Stimulated activated memory B cell treated with anti-CD40 and anti-IgM and Interleukin-4, amounts not matched to agents 10 μg/mL and 1 μg/mL and 100 μg/mL, for 72 hours (primary cell): ENCODE measurements around the gene MLPH.

ENCODE experiments used
- ATAC-seq: fragments of 150-1000 bp; cut with Tn5 transposase; 2 replicates; pipeline ENCODE4 v1.10.0; 2021
- H3K27ac Mint-ChIP-seq: one replicate; pipeline ENCODE4 v1.8.0; 2022; ENCODE audit warnings: mild to moderate bottlenecking, mixed read lengths
- H3K27me3 Mint-ChIP-seq: one replicate; pipeline ENCODE4 v1.8.0; 2022; ENCODE audit warnings: mixed read lengths
- H3K36me3 Mint-ChIP-seq: one replicate; pipeline ENCODE4 v1.8.0; 2022; ENCODE audit warnings: mixed read lengths
- H3K4me1 Mint-ChIP-seq: one replicate; pipeline ENCODE4 v1.8.0; 2022; ENCODE audit warnings: mixed read lengths
- H3K4me3 Mint-ChIP-seq: one replicate; pipeline ENCODE4 v1.8.0; 2022; ENCODE audit warnings: mild to moderate bottlenecking, moderate library complexity, mixed read lengths
- H3K9me3 Mint-ChIP-seq: one replicate; pipeline ENCODE4 v1.8.0; 2022; ENCODE audit warnings: mixed read lengths

Gene MLPH

GRCh38 chr2:237546040-237546875 is 59.2 kb downstream of the MLPH start:
- no peak for ATAC-seq
- H3K4me1 Mint-ChIP-seq = no peaks in the 10 kb centered on the region
- H3K27me3 Mint-ChIP-seq = peaks cover 35% of the 10 kb centered on the region
- no peaks in the 10 kb centered on the region for H3K36me3 Mint-ChIP-seq
- H3K4me3 Mint-ChIP-seq = no peak overlapping the region
- H3K9me3 Mint-ChIP-seq = no peaks in the 10 kb centered on the region
- H3K27ac Mint-ChIP-seq = no peak overlapping the region

DNA sequence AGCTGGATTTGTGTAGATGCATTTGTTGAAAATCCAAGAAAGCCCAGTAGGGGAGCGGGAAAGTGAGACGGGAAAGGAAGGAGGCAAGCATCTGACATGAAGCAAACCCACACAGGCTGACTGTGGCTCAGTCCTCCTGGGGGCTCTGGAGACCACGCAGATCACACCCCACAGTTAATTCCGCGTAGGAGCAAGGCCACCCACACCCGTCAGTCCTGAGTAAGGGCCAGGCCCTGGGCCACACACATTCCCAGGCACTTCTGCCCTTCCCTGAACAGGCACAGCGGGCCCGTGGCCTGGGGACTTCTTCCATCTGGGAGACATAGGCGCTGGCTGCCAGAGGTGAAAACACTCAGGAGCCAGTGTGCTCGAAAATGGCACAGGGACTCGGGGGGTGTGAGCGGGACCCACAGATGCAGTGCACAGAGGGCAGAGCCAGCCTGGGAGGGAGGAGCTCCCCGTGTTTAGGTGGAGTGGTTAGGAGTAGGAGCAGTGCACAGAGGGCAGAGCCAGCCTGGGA is 59.9 kb downstream of the MLPH start:
- no peak overlapping the region for H3K4me3 Mint-ChIP-seq
- peaks cover 28% of the 10 kb centered on the region for H3K27me3 Mint-ChIP-seq
- no peak for ATAC-seq
- H3K27ac Mint-ChIP-seq = no peak overlapping the region
- H3K9me3 Mint-ChIP-seq = no peaks in the 10 kb centered on the region
- H3K4me1 Mint-ChIP-seq = no peaks in the 10 kb centered on the region
- no peaks in the 10 kb centered on the region for H3K36me3 Mint-ChIP-seq

DNA sequence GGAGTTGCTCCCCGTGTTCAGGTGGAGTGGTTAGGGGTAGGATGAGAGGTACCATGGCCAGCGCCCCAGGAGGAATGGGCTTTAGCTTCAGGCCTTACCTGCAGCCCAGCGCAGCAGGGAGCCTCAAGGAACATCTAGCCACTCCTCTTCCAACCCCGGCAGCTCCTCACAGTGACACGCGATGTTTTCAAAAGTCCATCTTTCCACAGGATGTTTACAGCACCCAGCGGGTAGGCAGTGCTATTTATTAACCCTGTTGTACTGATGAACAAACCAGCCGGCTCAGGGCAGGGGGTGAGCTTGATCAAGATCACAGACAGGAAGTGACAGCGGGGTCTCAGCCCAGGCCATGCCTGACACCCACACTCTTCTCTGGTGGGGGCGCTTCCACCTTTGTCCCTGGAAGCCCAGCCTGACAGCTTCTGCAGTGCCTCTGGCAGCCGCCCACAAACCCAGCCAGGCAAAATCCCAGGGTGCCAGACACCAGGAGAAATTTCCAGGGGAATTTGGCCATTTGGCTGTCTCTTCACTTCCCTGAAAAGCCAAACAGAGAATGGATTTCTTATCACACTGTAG is 60.9 kb downstream of the MLPH start:
- Mint-ChIP-seq H3K36me3 (no peaks in the 10 kb centered on the region), H3K27ac (no peak overlapping the region), H3K4me1 (no peaks in the 10 kb centered on the region), H3K27me3 (peaks cover 22% of the 10 kb centered on the region), H3K9me3 (no peaks in the 10 kb centered on the region), H3K4me3 (no peak overlapping the region)
- no peak for ATAC-seq

- H3K4me1 Mint-ChIP-seq = no peaks in the 10 kb centered on the region
- H3K4me3 Mint-ChIP-seq = no peak overlapping the region
- no peak overlapping the region for H3K27ac Mint-ChIP-seq
- peaks cover 2% of the 10 kb centered on the region for H3K9me3 Mint-ChIP-seq
- H3K36me3 Mint-ChIP-seq = no peaks in the 10 kb centered on the region
- no peak for ATAC-seq
- H3K27me3 Mint-ChIP-seq = peaks cover 22% of the 10 kb centered on the region
These were observed 62.2 kb downstream of the MLPH start for GRCh38 chr2:237549216-237549615.

DNA sequence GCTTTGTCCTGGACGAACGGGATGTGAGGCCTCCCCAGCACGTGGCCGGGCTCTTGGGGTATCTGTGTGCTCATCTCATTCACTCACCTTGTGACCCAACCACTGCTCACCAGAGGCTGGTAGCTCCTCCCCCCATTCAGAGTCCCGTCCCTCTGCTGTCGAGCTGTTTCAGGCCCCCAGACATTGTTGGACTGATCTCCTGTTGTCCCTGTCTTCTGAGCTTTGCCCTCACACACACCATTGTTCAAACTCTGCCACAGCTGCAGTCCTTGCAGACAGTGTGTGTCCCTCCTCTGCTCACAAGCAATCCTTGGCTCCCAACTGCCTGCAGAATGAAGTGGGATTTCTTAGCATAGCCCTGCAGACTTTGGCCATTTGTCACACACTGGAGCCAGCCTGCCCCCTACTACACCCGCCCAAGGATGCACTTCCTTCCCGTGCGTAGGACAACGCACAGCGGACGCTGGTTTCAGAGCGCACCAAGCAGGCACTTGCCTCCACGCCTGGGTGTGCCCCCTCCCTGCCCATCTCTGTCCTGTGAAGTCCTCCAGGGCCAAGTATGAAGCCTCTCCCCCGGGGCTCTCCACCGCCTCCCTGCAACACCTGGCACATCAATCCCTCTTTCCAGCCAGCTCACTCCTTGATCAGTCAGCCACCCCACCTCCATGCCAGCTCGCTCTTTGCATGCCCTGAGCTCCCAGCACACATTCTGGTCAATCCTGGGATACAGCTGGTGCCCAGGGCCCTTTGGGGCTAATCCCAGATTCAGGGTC is 62.8 kb downstream of the MLPH start:
- no peaks in the 10 kb centered on the region for H3K36me3 Mint-ChIP-seq

DNA sequence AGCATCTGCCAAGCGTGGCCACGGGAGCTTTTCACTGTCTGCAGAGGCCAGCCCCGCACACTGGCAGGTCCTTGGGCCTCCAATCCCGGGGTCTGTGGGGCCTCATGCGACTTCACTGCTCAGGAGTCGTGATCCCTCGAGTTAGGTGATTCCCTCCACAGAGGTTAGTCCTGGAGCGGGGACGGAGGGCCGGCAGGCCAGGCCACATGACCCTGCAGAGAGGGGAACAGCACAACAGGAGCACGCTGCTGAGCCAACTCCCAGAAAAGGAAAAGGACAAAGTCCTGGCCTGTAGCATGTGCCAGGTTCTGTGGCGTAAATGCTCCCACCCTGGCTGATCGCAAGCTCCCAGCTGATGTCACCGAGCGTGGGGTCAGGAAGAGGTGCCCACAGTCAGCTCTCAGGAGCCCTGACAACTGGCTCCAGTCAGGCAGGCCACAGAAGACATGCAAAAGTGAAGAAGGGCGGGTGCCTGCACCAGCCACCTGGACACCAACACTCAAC is 64.1 kb downstream of the MLPH start:
- H3K4me1 Mint-ChIP-seq = no peaks in the 10 kb centered on the region
- no peak overlapping the region for H3K4me3 Mint-ChIP-seq
- ATAC-seq = no peak
- H3K27ac Mint-ChIP-seq = no peak overlapping the region
- H3K27me3 Mint-ChIP-seq = peaks cover 21% of the 10 kb centered on the region
- H3K36me3 Mint-ChIP-seq = no peaks in the 10 kb centered on the region
- peaks cover 5% of the 10 kb centered on the region for H3K9me3 Mint-ChIP-seq

More for the DNA sequence above, 62.8 kb downstream of the MLPH start:
- Mint-ChIP-seq H3K27me3 (peaks cover 22% of the 10 kb centered on the region), H3K9me3 (peaks cover 2% of the 10 kb centered on the region), H3K27ac (no peak overlapping the region), H3K4me1 (no peaks in the 10 kb centered on the region), H3K4me3 (no peak overlapping the region)
- ATAC-seq = no peak

GRCh38 chr2:237552908-237553307 is 65.9 kb downstream of the MLPH start:
- Mint-ChIP-seq H3K27me3 (peaks cover 20% of the 10 kb centered on the region), H3K4me1 (peaks cover 10% of the 10 kb centered on the region), H3K9me3 (peaks cover 9% of the 10 kb centered on the region), H3K36me3 (peaks cover 6% of the 10 kb centered on the region), H3K4me3 (no peak overlapping the region), H3K27ac (no peak overlapping the region)
- no peak for ATAC-seq

- peaks cover 25% of the 10 kb centered on the region for H3K27me3 Mint-ChIP-seq
- no peak for ATAC-seq
- H3K4me1 Mint-ChIP-seq = peaks cover 10% of the 10 kb centered on the region
- H3K27ac Mint-ChIP-seq = no peak overlapping the region
- peaks cover 9% of the 10 kb centered on the region for H3K9me3 Mint-ChIP-seq
- H3K36me3 Mint-ChIP-seq = peaks cover 6% of the 10 kb centered on the region
- no peak overlapping the region for H3K4me3 Mint-ChIP-seq
These were observed 66.9 kb downstream of the MLPH start for GRCh38 chr2:237553948-237554347.

DNA sequence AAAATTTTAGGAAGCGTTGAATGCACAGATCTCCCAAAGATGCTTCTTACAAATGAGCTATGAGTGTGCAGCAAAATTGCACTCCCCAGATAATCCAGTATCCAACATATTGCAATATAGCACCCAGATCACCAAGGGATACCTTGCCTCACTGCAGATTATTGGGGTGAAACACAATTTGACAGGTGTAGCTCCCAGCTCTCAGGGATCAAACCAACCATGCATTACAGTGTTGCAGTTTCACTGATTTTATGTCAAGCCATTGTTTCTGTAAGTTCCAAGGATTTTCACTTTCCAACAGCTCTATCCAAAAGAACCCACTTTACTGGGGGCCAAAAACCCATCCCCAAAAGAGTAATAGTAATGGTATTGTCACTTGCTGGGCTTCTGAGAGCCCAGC is 68.5 kb downstream of the MLPH start:
- Mint-ChIP-seq H3K4me3 (no peak overlapping the region), H3K36me3 (peaks cover 6% of the 10 kb centered on the region), H3K4me1 (peaks cover 10% of the 10 kb centered on the region), H3K27me3 (peaks cover 29% of the 10 kb centered on the region), H3K9me3 (peaks cover 9% of the 10 kb centered on the region), H3K27ac (no peak overlapping the region)
- no peak for ATAC-seq

DNA sequence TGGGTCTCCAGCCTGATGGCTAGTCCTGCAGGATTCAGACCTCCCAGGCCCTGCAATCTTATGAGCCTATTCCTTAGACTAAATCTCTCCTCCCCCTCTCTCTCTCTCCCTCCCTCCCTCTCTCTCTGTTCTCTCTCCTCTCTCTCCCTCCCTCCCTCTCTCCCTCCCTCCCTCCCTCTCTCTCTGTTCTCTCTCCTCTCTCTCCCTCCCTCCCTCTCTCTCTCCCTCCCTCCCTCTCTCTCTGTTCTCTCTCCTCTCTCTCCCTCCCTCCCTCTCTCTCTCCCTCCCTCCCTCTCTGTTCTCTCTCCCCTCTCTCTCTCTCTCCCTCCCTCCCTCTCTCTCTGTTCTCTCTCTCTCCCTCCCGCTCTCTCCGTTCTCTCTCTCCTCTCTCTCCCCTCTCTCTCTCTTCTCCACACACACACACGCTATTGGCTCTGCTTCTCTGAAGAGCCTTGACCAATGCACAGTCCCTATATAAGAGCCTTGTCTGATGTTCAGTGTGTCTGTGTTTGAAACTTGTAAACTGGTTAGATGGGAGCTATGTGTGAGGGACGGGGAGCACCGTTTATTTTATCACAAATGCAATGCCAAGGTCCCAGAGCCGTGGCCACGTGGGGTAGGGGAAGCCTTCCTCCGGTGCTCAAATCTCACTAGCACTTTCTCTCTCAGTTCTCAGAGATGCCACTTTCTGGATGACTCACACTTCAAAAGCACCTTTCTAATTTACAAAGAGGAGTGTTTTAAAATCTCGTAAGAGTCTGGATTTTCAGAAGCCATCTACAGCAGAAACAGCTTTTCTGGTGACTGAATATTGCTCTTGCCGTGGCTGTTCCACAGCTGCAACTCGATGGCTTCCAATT is 70.0 kb downstream of the MLPH start:
- peaks cover 28% of the 10 kb centered on the region for H3K27me3 Mint-ChIP-seq
- no peak overlapping the region for H3K4me3 Mint-ChIP-seq
- H3K4me1 Mint-ChIP-seq = peaks cover 10% of the 10 kb centered on the region
- H3K27ac Mint-ChIP-seq = no peak overlapping the region
- peaks cover 9% of the 10 kb centered on the region for H3K9me3 Mint-ChIP-seq
- peak; percentile 81 for ATAC-seq
- H3K36me3 Mint-ChIP-seq = peaks cover 6% of the 10 kb centered on the region

DNA sequence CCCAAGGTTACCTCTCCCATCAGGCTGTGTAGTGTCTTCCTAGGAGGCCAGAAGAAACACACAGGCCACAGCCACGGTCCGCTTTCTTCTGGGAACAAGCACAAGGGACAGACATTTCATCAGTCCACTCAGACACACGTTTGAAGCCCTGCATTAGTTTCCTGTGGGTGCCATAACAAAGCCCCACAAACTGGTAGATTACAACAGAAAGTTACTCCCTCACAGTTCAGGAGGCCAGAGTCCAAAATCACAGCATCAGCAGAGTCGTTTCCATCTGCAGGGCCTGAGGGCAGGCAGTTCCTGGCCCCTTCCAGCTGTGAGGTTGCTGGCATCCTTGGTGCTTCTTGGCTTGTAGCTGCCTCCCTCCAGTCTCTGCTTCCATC is 70.6 kb downstream of the MLPH start:
- Mint-ChIP-seq H3K4me3 (no peak overlapping the region), H3K36me3 (peaks cover 6% of the 10 kb centered on the region), H3K9me3 (peaks cover 9% of the 10 kb centered on the region), H3K27me3 (peaks cover 28% of the 10 kb centered on the region), H3K27ac (no peak overlapping the region), H3K4me1 (peaks cover 10% of the 10 kb centered on the region)
- no peak for ATAC-seq

DNA sequence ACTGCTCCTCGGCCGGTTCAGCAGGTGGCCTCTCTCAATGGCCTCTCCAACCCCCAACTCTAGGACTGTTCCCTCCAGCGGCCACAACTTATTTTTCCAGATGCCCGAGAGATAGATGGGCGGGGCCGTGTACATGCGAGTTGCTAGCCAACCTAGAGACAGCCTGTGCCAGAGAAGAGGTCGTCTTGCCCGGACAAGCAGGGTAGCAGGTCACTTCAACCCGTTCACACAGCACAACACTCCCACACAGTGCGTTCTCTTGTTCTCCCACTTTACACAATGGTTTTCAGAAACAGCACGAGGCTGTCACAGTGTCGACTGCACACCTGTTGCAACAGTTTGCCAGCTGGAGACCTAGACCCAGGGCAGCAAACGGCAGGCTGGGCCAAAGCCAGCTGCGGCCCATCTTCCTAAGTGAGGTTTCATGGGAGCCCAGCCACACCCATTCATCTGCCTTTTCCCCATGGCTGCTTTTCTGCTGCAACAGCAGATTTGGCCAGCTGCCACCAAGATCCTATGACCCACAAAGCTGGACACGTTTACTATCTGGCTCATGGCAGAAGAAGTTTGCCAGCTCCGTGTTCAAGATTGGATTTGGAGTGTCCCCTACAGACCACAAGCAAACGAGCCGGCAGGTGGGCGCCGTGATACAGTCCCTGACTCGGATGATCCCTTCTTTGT is 72.0 kb downstream of the MLPH start:
- Mint-ChIP-seq H3K4me3 (no peak overlapping the region), H3K27ac (no peak overlapping the region), H3K36me3 (peaks cover 6% of the 10 kb centered on the region), H3K27me3 (peaks cover 28% of the 10 kb centered on the region), H3K9me3 (peaks cover 8% of the 10 kb centered on the region), H3K4me1 (peaks cover 10% of the 10 kb centered on the region)
- no peak for ATAC-seq

GRCh38 chr2:237561221-237561620 is 74.2 kb downstream of the MLPH start:
- Mint-ChIP-seq H3K4me1 (peaks cover 10% of the 10 kb centered on the region), H3K36me3 (peaks cover 6% of the 10 kb centered on the region), H3K9me3 (peaks cover 4% of the 10 kb centered on the region), H3K27me3 (peaks cover 28% of the 10 kb centered on the region), H3K27ac (no peak overlapping the region), H3K4me3 (no peak overlapping the region)
- no peak for ATAC-seq

DNA sequence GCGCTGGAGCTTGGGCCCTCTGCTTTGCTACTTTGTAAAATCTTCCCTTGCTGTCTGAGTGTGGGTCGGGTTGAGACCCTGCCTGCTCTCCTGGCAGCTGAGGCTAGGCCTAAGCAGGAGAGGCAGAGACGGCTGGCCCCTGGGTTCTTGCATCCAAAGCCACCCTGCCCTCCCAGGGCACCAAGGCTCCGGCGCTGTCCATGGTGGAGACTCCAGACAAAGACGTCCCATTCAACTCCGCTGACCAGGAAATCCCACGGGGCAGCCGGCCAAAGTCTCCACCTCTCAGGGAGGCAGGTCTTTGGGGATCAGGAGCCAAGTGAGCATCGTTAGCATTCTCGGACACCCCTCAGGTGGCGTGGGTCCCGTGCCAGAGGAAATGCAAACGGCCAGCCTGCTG is 76.8 kb downstream of the MLPH start:
- Mint-ChIP-seq H3K36me3 (no peaks in the 10 kb centered on the region), H3K4me1 (no peaks in the 10 kb centered on the region), H3K27ac (no peak overlapping the region), H3K9me3 (peaks cover under 1% of the 10 kb centered on the region), H3K27me3 (peaks cover 15% of the 10 kb centered on the region), H3K4me3 (no peak overlapping the region)
- no peak for ATAC-seq
